ENCODE data around the gene L3MBTL1.

The L3MBTL1 gene

DNA sequence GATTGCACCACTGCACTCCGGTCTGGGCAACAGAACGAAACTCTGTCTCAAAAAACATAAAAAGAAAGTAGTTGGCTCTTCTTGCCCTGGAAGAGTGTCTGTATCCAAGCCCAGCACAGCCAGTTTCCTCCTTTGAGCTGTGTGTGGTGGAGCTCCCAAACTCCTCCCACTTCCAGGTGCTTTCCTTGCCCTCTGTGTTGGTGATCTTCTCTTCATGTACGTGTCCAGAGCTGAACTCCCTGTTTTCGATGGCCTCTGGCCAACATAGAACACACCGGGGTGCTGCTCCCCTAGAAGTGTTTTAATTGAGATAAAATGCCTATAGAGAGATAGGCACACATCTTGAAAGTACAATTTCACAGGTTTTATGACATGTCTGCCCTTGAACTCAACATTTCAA, 34.7 kb downstream of the L3MBTL1 start:
- TF ChIP-seq EZH2phosphoT487 (IDR thresholded peaks at IDR 0.05; ENCODE audit: low read length) (no peak), EZH2 (optimal IDR thresholded peaks at IDR 0.05; ENCODE audit: low read depth, low read length) (no peak)
- TF ChIP-seq, protein P1, sequence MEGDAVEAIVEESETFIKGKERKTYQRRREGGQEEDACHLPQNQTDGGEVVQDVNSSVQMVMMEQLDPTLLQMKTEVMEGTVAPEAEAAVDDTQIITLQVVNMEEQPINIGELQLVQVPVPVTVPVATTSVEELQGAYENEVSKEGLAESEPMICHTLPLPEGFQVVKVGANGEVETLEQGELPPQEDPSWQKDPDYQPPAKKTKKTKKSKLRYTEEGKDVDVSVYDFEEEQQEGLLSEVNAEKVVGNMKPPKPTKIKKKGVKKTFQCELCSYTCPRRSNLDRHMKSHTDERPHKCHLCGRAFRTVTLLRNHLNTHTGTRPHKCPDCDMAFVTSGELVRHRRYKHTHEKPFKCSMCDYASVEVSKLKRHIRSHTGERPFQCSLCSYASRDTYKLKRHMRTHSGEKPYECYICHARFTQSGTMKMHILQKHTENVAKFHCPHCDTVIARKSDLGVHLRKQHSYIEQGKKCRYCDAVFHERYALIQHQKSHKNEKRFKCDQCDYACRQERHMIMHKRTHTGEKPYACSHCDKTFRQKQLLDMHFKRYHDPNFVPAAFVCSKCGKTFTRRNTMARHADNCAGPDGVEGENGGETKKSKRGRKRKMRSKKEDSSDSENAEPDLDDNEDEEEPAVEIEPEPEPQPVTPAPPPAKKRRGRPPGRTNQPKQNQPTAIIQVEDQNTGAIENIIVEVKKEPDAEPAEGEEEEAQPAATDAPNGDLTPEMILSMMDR (IDR thresholded peaks at IDR 0.05; ENCODE audit: low read length), result no peak
- Histone ChIP-seq H3K9ac (ENCODE audit: low read length) (no peak overlapping the region), H3K27me3 (replicated peaks; ENCODE audit: insufficient read depth, low read length) (no peaks in the 10 kb centered on the region), H3K36me3 (replicated peaks; ENCODE audit: insufficient read depth, low read length) (no peaks in the 10 kb centered on the region), H4K20me1 (ENCODE audit: insufficient read depth, low read length) (no peaks in the 10 kb centered on the region), H3K79me2 (ENCODE audit: low read length) (no peaks in the 10 kb centered on the region), H3K27ac (ENCODE audit: low read length) (no peak overlapping the region), H3K4me2 (ENCODE audit: low read depth, low read length) (no peak overlapping the region), H3K9me2 (replicated peaks; ENCODE audit: insufficient read depth, low read length) (no peaks in the 10 kb centered on the region), H2AFZ (ENCODE audit: low read length) (no peak overlapping the region), H3F3A (ENCODE audit: insufficient read depth, low read length) (no peaks in the 10 kb centered on the region), H3K4me1 (ENCODE audit: low read length) (0 out of 2 replicates have a peak, but pooled peaks cover 5% of the 10 kb centered on the region), H3K9me3 (replicated peaks; ENCODE audit: insufficient read depth, low read length) (no peaks in the 10 kb centered on the region), H3K4me3 (ENCODE audit: low read length) (no peak overlapping the region)
- no peak for DNase-seq

GRCh38 chr20:43542674-43543073, 35.2 kb downstream of the L3MBTL1 start:
- Histone ChIP-seq H3K79me2 (ENCODE audit: low read length) (no peaks in the 10 kb centered on the region), H3F3A (ENCODE audit: insufficient read depth, low read length) (no peaks in the 10 kb centered on the region), H3K4me3 (ENCODE audit: low read length) (no peak overlapping the region), H3K27me3 (replicated peaks; ENCODE audit: insufficient read depth, low read length) (no peaks in the 10 kb centered on the region), H3K27ac (ENCODE audit: low read length) (no peak overlapping the region), H3K9ac (ENCODE audit: low read length) (no peak overlapping the region), H2AFZ (ENCODE audit: low read length) (no peak overlapping the region), H3K4me1 (ENCODE audit: low read length) (0 out of 2 replicates have a peak, but pooled peaks cover 5% of the 10 kb centered on the region), H3K9me2 (replicated peaks; ENCODE audit: insufficient read depth, low read length) (no peaks in the 10 kb centered on the region), H3K9me3 (replicated peaks; ENCODE audit: insufficient read depth, low read length) (no peaks in the 10 kb centered on the region), H4K20me1 (ENCODE audit: insufficient read depth, low read length) (no peaks in the 10 kb centered on the region), H3K4me2 (ENCODE audit: low read depth, low read length) (no peak overlapping the region), H3K36me3 (replicated peaks; ENCODE audit: insufficient read depth, low read length) (no peaks in the 10 kb centered on the region)
- DNase-seq, result no peak
- TF ChIP-seq EZH2 (optimal IDR thresholded peaks at IDR 0.05; ENCODE audit: low read depth, low read length) (no peak), EZH2phosphoT487 (IDR thresholded peaks at IDR 0.05; ENCODE audit: low read length) (no peak)
- TF ChIP-seq, protein P1 (IDR thresholded peaks at IDR 0.05; ENCODE audit: low read length), result no peak

GRCh38 chr20:43543138-43543537, 35.6 kb downstream of the L3MBTL1 start:
- Histone ChIP-seq H3K4me3 (ENCODE audit: low read length) (no peak overlapping the region), H3K27me3 (replicated peaks; ENCODE audit: insufficient read depth, low read length) (no peaks in the 10 kb centered on the region), H3K9me2 (replicated peaks; ENCODE audit: insufficient read depth, low read length) (no peaks in the 10 kb centered on the region), H2AFZ (ENCODE audit: low read length) (no peak overlapping the region), H3K9me3 (replicated peaks; ENCODE audit: insufficient read depth, low read length) (no peaks in the 10 kb centered on the region), H3K9ac (ENCODE audit: low read length) (no peak overlapping the region), H3K4me2 (ENCODE audit: low read depth, low read length) (no peak overlapping the region), H3F3A (ENCODE audit: insufficient read depth, low read length) (no peaks in the 10 kb centered on the region), H4K20me1 (ENCODE audit: insufficient read depth, low read length) (no peaks in the 10 kb centered on the region), H3K27ac (ENCODE audit: low read length) (no peak overlapping the region), H3K79me2 (ENCODE audit: low read length) (no peaks in the 10 kb centered on the region), H3K36me3 (replicated peaks; ENCODE audit: insufficient read depth, low read length) (no peaks in the 10 kb centered on the region), H3K4me1 (ENCODE audit: low read length) (0 out of 2 replicates have a peak, but pooled peaks cover 5% of the 10 kb centered on the region)
- DNase-seq, result peak; percentile 58
- TF ChIP-seq EZH2phosphoT487 (IDR thresholded peaks at IDR 0.05; ENCODE audit: low read length) (no peak), EZH2 (optimal IDR thresholded peaks at IDR 0.05; ENCODE audit: low read depth, low read length) (no peak)
- TF ChIP-seq, protein P1 (IDR thresholded peaks at IDR 0.05; ENCODE audit: low read length), result no peak
